ENCODE measurements around the gene L3MBTL4.

L3MBTL4 gene

GRCh38 chr18:6210349-6211173 is 204.2 kb downstream of the L3MBTL4 start:
- H3K4me3 ChIP-seq (ENCODE audit: low read depth, low read length), result no peak overlapping the region
- TF ChIP-seq CTCF (IDR thresholded peaks at IDR 0.05; ENCODE audit: control insufficient read depth, extremely low read depth, insufficient read depth), result no peak
- no peak for DNase-seq (ENCODE audit: low read depth)

DNA sequence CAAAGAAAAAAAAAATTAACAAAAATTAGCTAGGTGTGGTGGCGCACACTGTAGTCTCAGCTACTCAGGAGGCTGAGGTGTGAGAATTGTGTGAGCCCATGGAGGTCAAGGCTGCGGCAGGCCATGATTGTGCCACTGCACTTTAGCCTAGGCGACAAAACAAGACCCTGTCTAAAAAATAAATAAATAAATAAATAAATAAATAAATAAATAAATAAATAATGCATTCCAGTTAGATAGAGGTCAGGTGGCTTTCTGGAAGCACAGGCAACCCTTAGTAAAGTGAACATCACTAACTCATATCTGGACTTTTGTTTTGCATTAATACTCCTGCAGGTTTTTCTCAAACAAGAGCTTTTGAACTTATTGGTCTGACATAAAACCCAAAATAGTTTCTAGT is 206.8 kb downstream of the L3MBTL4 start:
- no peak overlapping the region for H3K4me3 ChIP-seq (ENCODE audit: low read depth, low read length)
- no peak for DNase-seq (ENCODE audit: low read depth)

DNA sequence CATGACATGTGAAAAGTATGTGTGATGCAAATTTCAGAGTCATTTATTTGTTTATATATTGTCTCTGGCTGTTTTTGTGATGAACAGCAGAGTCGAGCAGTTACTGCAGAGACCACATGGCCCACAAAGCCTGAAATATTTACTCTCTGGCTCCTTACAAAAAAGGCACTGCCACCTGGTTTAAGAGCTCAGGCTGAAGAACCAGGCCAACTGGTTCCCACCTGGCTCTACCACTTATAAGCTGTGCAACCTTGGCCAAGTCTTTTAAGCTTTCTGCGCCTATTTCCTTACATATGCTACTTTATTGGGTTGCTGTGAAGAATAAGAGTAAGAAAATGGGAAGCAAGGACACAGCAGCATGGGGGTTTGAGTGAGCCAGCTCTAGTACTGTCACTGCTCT is 207.6 kb downstream of the L3MBTL4 start:
- peak; percentile 90 for DNase-seq (ENCODE audit: low read depth)

More for the DNA sequence above, 206.8 kb downstream of the L3MBTL4 start:
- TF ChIP-seq CTCF (IDR thresholded peaks at IDR 0.05; ENCODE audit: control insufficient read depth, extremely low read depth, insufficient read depth), result no peak

GRCh38 chr18:6205706-6206105 is 209.0 kb downstream of the L3MBTL4 start:
- no peak for TF ChIP-seq CTCF (IDR thresholded peaks at IDR 0.05; ENCODE audit: control insufficient read depth, extremely low read depth, insufficient read depth)
- H3K4me3 ChIP-seq (ENCODE audit: low read depth, low read length), result no peak overlapping the region
- DNase-seq (ENCODE audit: low read depth), result no peak

More for the DNA sequence above, 207.6 kb downstream of the L3MBTL4 start:
- H3K4me3 ChIP-seq (ENCODE audit: low read depth, low read length), result no peak overlapping the region
- TF ChIP-seq CTCF (IDR thresholded peaks at IDR 0.05; ENCODE audit: control insufficient read depth, extremely low read depth, insufficient read depth), result no peak

- DNase-seq (ENCODE audit: low read depth), result no peak
- no peak for TF ChIP-seq CTCF (IDR thresholded peaks at IDR 0.05; ENCODE audit: control insufficient read depth, extremely low read depth, insufficient read depth)
- no peak overlapping the region for H3K4me3 ChIP-seq (ENCODE audit: low read depth, low read length)
These were observed 210.2 kb downstream of the L3MBTL4 start for GRCh38 chr18:6204476-6204875.

- no peak overlapping the region for H3K4me3 ChIP-seq (ENCODE audit: low read depth, low read length)
- no peak for TF ChIP-seq CTCF (IDR thresholded peaks at IDR 0.05; ENCODE audit: control insufficient read depth, extremely low read depth, insufficient read depth)
- DNase-seq (ENCODE audit: low read depth), result no peak
These were observed 210.9 kb downstream of the L3MBTL4 start for GRCh38 chr18:6203791-6204190.

GRCh38 chr18:6202861-6203260 is 211.8 kb downstream of the L3MBTL4 start:
- no peak for TF ChIP-seq CTCF (IDR thresholded peaks at IDR 0.05; ENCODE audit: control insufficient read depth, extremely low read depth, insufficient read depth)
- DNase-seq (ENCODE audit: low read depth), result no peak
- H3K4me3 ChIP-seq (ENCODE audit: low read depth, low read length), result no peak overlapping the region
